SIG-M5 treated with dmso at 0.1 percent for 504 hours (cell line): ENCODE measurements around the gene PEX14.

ENCODE experiments used
- DNase-seq: peaks from one replicate; lab custom pipeline; 2025; ENCODE audit not compliant: unreplicated experiment; lab: John Stamatoyannopoulos, UW

The PEX14 gene

GRCh38 chr1:10540277-10541005, 65.7 kb downstream of the PEX14 start:
- DNase-seq, result no peak

GRCh38 chr1:10541286-10541685, 66.5 kb downstream of the PEX14 start:
- DNase-seq, result no peak

DNA sequence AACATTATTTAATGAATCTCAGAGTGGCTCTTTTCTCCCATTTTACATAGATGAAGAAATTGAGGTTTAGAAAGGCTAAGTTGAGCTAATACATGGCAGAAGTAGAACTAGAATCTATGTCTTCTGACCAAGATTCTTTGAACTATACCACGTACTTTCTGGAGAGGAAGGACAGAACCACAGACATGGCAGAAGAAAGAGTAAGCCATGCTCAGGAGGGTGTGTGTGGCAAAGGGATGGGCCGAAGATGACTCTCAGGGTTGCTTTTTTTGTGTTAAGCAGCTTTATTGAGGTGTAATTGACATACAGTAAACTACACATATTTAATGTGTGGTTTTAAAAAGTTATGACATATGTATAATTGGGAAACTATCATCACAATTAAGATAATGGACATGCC, 69.5 kb downstream of the PEX14 start:
- DNase-seq, result no peak

DNA sequence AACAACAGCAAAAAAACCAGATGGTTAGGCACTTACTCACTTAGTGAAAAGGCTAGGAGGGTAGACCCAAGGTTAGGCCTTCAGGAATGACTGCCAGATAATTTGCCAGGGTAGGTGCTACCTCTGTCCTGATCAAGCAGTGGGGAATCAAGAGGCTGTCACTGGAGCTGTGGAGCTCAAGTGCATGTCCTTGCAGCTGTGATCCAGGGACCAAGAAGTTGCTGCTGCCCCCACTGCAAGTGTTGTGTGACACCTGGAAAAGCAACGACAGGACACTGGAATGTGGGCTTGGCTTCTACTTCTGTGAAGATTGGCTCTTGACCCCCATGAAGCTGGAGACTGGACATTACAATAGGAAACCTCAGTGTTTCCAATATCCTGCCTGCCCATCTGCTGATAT, 72.1 kb downstream of the PEX14 start:
- no peak for DNase-seq

DNA sequence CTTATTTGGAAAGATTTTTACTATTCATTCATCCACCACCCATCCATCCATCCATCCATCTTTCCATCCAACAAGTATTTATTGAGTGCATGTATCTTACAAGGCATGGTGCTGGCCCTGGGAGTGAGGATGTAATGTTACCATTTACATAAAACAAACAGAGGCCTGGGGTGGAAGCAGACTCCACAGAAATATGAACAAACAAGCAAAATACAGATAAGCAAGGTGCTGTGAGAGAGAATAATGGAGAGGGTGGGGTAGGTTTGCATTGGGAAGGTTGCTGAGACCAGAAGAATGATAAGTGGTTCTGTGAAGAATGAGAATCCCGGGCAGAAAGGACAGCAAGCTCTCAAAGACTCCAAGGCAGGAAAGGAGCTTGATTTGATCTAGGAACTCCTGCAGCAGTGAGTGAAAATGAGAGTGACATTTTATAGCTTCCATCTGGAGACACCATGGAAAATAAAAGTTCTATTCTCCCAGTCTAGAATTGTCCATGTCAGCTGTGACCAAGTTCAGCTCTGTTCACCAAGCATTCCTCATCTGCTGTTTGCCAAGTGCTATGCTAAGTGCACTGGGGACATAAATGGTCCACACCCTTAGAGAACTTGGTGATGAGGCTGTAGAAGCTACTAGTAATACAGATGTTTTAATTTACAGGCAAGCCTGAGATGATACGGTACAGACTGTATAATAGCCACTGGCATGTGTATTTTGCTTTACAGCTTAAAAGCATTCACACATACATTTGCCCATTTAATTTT, 75.3 kb downstream of the PEX14 start:
- no peak for DNase-seq

DNA sequence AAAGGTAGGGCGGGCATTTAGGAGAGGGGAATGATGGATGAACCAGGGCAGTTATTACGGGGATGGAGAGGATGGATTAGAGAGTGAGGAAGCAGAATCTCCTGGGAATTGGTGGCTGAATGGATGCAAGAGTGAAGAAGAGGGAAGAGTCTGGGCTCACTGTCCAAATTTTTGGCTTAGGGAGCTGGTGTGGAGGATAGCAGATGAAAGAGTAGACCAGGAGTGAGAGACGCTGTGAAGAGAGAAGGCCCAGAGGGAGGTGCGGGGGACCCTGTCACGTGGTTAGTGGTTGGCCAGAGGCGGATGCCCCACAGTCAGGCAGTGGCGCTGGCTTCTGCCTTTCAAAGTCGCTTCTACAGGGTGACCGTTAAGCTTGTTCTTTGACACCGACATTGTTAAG, 78.4 kb downstream of the PEX14 start:
- DNase-seq, result no peak

- no peak for DNase-seq
Observed at GRCh38 chr1:10555635-10556429, 81.1 kb downstream of the PEX14 start.

DNA sequence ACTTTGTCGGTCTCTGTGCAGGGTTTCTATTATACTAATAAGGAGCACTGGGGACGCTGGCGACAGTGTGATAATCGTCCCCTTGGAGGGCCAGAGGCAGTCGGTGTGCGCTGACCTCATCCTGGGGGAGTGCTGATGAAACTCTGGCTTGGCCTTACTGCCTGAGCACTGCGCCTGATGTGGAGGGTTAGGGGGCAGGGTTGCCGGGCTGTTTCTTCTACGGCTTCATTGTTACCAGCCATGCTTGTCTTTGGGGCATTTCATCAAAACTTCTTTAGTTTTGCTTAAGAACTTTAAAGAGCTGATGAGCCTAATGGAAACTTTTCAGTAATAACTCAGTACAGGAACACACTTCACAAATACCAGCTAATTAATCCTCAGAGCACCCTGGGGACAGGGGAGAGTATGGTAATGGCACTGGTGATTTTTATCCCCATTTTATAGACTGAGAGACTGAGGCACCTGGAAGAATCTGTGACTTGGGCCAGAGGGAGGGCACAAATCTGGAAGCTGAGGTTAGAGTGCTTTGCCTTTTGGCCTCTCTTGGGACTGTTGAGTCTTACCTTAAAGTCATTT, 81.8 kb downstream of the PEX14 start:
- DNase-seq, result no peak

GRCh38 chr1:10557714-10558113, 83.0 kb downstream of the PEX14 start:
- no peak for DNase-seq

DNA sequence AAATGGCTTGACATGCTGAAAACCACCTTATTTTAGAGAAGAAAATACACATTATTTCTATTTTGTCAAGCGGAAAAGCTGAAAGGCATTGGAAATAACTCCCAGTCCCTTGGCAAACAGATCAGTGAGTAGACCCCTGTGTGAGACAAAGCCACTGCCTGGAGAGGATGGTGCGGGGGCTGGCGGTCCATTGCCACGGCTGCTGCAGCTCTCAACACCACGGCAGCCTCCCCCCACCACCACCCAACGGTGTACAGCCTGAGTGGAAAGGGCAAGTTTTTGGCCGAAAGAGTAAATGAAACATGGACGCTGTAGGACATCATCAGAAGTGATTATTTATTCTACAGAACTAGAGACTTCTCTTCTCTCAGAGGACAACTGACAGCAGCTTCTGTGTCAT, 84.6 kb downstream of the PEX14 start:
- DNase-seq, result no peak

DNA sequence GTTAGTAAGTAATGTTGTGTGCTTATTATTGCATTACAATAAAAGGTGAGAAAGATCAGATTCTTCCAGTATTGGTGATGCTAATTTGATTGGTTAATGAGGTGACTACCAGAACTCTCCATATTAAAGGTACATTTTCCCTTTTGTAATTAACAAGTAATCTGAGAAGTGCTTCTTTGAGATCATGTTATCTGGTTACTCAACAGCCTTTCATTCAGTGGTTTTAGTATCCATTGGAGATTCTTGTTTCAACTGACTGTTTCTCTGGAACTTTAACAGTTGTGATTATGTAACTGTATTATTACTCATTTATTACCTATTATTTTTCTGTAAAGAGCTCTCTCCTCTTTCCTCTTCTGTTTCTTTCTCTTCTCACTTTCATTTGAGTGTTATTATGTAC, 86.7 kb downstream of the PEX14 start:
- no peak for DNase-seq

- DNase-seq, result no peak
Observed at GRCh38 chr1:10561955-10562354, 87.2 kb downstream of the PEX14 start.

DNA sequence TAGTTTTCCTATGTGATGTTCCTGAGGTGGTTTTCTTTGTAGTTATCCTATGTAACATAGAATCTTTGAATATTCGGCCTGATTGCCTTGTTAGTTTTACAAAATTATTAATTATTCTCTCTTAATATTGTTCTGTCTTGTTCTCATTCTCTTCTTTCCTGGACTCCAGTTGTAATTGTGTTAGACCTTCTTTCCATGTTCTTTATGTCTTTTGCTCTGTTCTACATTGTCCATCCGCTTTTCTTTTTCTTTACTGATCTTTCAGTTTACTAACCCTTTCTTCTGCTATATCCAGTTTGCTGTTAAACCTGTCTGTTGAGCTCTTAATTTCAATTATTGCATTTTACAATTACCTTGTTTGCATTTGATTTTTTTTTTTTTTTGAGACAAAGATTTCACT, 89.3 kb downstream of the PEX14 start:
- DNase-seq, result no peak

DNA sequence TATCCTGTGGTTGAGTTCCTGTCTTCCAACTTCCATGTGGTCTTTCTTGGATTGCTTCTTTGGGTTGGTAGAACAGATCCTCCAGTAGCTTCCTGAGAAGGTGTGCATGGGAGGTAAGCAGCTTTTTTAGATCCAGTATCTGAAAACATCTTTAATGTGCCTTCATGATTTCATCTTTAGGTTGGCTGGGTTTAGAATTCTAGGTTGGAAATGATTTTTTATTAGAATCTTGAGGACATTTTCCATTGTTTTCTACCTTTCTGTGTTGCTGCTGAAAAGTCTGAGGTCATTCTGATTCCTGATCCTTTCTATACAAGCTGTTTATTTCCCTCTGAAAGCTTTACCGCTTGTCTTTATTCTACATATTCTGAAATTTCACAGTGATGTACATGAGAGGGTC, 94.8 kb downstream of the PEX14 start:
- no peak for DNase-seq

DNA sequence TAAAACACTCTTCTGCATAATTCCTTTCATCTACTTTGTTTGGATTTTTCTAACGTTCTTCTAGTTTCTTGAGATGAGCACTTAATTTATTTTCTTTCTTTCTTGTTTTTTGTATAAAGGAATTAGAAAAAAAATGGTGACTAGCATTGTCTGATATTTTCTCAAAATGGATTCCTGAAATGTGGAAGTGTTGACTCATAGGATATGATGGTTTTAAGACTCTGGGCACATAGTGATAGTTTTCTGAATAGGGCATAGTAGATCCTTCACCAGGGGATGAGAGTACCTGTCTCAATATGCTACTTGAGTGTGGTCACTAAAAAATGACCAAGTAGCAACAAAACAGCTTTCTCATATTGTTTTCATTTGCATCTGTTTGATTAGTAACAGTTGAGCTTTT, 100.9 kb downstream of the PEX14 start:
- no peak for DNase-seq

GRCh38 chr1:10578070-10578469, 103.3 kb downstream of the PEX14 start:
- DNase-seq, result no peak

DNA sequence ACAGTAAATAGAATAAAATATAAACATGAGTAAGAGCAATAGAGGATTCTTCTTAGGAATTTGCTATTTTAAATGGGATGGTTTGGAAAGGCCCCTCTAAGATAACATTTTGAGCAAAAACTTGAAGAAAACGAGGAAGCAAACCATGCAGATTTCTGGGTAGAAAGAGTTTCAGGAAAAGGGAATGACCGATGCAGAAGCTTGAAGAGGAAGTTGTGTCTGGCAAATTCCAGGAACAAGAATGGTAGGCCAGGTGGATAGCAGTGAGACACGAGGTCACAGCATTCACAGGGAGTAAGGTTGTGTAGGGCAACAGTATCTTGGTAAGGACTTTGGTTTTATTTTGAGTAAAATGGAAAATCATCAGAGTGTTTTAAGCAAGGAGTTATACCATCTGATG, 108.9 kb downstream of the PEX14 start:
- DNase-seq, result no peak

GRCh38 chr1:10585242-10585641, 110.5 kb downstream of the PEX14 start:
- no peak for DNase-seq

GRCh38 chr1:10586125-10586524, 111.4 kb downstream of the PEX14 start:
- no peak for DNase-seq

DNA sequence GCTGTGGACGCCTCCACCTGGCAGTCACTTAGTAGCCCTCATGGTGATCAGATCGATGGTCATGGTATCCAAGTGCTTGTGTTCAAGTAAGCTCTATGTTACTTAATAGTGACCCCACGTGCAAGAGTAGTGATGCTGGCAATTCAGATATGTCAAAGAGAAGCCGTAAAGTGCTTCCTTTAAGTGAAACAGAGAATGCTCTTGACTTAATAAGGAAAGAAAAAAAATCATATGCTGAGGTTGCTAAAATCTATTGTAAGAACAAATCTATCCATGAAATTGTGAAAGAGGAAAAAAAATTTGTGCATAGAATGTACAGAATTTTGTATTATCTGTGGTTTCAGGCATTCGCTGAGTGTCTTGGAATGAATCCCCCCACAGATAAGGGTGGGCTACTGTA, 113.9 kb downstream of the PEX14 start:
- no peak for DNase-seq

- no peak for DNase-seq
Observed at GRCh38 chr1:10589074-10589473, 114.3 kb downstream of the PEX14 start.

DNA sequence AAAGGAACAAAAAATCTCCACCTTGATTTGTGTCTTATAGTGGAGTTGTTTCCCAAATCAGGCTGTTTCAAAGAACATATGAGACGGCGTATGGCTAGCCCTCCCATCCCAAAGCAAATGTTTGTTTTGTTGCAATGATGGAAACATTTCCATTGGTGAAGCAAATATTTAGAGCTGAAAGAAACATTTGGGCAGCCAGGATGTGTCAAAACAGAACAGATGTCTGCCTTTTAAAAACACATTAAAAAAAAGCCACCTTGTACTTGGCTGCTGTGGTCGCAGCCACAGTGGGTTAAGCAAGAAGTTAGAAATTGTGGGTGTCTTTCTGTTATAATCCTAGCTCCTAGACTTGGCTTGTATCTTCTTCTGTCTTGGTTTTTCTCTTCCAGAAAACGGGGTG, 116.3 kb downstream of the PEX14 start:
- no peak for DNase-seq
